ENCODE results near the gene CLDN24.

GRCh38 chr4:183347566-183347965 lies 25.3 kb upstream of the CLDN24 start:
- no peak for TF ChIP-seq POLR2A (IDR thresholded peaks at IDR 0.05)
- no peak for TF ChIP-seq POLR2AphosphoS5 (IDR thresholded peaks at IDR 0.05)
- TF ChIP-seq CTCF (IDR thresholded peaks at IDR 0.05), result no peak
